Panc1 (cell line): ENCODE data around the gene HUS1B.

Source experiments
- POLR2AphosphoS5 ChIP-seq: IDR thresholded peaks from 2 replicates; pipeline ENCODE4 v1.6.1; 2012; ENCODE audit warnings: mild to moderate bottlenecking, low read depth, low read length, moderate library complexity
- SIN3A ChIP-seq: IDR thresholded peaks from 2 replicates; pipeline ENCODE4 v1.6.1; 2012; ENCODE audit warnings: low read depth, mild to moderate bottlenecking, low read length, moderate library complexity, borderline replicate concordance; ENCODE audit not compliant: insufficient read depth
- TF ChIP-seq, protein P1 (sequence below): fragments of 450-650 bp; IDR thresholded peaks from 2 replicates; pipeline ENCODE4 v1.5.1; 2017; ENCODE audit warnings: mild to moderate bottlenecking

DNA sequence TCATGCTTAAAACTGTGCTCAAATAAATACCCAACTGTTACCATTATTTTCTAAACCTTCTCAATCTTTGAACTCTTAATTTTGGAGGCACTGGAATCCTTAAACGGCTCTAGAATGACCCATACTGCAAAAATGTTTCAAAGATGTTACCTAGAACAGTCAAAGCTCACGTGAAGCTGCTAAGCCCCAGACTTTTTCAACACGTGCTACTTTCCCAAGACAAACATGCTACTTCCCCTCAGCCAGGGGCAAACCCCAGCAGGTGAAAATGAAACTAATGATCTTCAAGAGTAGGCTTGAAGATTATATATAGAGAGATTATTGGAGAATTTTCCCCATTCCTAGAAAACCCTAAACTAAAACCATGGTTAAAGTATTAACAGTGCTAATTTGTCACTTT lies 28.1 kb downstream of the HUS1B start:
- TF ChIP-seq, protein P1, sequence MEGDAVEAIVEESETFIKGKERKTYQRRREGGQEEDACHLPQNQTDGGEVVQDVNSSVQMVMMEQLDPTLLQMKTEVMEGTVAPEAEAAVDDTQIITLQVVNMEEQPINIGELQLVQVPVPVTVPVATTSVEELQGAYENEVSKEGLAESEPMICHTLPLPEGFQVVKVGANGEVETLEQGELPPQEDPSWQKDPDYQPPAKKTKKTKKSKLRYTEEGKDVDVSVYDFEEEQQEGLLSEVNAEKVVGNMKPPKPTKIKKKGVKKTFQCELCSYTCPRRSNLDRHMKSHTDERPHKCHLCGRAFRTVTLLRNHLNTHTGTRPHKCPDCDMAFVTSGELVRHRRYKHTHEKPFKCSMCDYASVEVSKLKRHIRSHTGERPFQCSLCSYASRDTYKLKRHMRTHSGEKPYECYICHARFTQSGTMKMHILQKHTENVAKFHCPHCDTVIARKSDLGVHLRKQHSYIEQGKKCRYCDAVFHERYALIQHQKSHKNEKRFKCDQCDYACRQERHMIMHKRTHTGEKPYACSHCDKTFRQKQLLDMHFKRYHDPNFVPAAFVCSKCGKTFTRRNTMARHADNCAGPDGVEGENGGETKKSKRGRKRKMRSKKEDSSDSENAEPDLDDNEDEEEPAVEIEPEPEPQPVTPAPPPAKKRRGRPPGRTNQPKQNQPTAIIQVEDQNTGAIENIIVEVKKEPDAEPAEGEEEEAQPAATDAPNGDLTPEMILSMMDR, result no peak
- TF ChIP-seq POLR2AphosphoS5, result no peak
- no peak for TF ChIP-seq SIN3A
